Liver (tissue), 9 donors: ENCODE measurements around the gene BORCS8. TPM values are rescaled to one million over a fixed set of nuclear protein-coding genes. Genes with fewer than 3 reads are reported as not detected.
"Not testable (repeated sequence)": the region's sequence is repeated elsewhere in the genome, so short reads cannot be mapped to it uniquely, and the experiment has no call there.

Experiments used
- DNase-seq: peaks from one replicate; pipeline ENCODE4 v3.0.0-alpha.2; 2017; ENCODE audit warnings: low spot score
- H3K27ac ChIP-seq, 2 donors: one replicate each; pipeline ENCODE4 v1.7.0; 2013; ENCODE audit warnings: inconsistent platforms in 2 of 2, low read length in 2 of 2, control low read depth in 1 of 2, low read depth in 1 of 2, mild to moderate bottlenecking in 1 of 2
- H3K27me3 ChIP-seq, 4 donors: one replicate each; pipeline versions ENCODE4 v1.6.1 to v1.7.0; 2013; ENCODE audit warnings: low read length in 3 of 4, inconsistent platforms in 1 of 4, mild to moderate bottlenecking in 1 of 4, moderate library complexity in 1 of 4; ENCODE audit not compliant: control insufficient read depth in 4 of 4, insufficient read depth in 4 of 4
- H3K36me3 ChIP-seq, 4 donors: one replicate each; pipeline versions ENCODE4 v1.6.1 to v1.7.0; 2013; ENCODE audit warnings: low read length in 3 of 4, mild to moderate bottlenecking in 3 of 4, low read depth in 1 of 4, moderate library complexity in 1 of 4; ENCODE audit not compliant: control insufficient read depth in 4 of 4, insufficient read depth in 3 of 4
- H3K4me1 ChIP-seq, 4 donors: one replicate each; pipeline versions ENCODE4 v1.6.1 to v1.7.0; 2013; ENCODE audit warnings: low read length in 3 of 4, mild to moderate bottlenecking in 3 of 4, moderate library complexity in 1 of 4; ENCODE audit not compliant: control insufficient read depth in 4 of 4, insufficient read depth in 4 of 4
- H3K4me3 ChIP-seq, 3 donors: one replicate each; pipeline versions ENCODE4 v1.6.1 to v1.7.0; 2013; ENCODE audit warnings: low read length in 3 of 3, control low read depth in 1 of 3, low read depth in 1 of 3, mild to moderate bottlenecking in 1 of 3
- H3K9ac ChIP-seq, 2 donors: one replicate each; pipeline ENCODE4 v1.7.0; 2013; ENCODE audit warnings: low read length in 2 of 2, mild to moderate bottlenecking in 2 of 2, moderate library complexity in 2 of 2, control low read depth in 1 of 2, low read depth in 1 of 2
- H3K9me3 ChIP-seq, 4 donors: one replicate each; pipeline versions ENCODE4 v1.6.1 to v1.7.0; 2013; ENCODE audit warnings: low read length in 3 of 4; ENCODE audit not compliant: control insufficient read depth in 4 of 4
- ATF3 ChIP-seq: IDR thresholded peaks from 2 replicates; pipeline ENCODE4 v1.6.1; 2016; ENCODE audit warnings: antibody characterized with exemption
- EGR1 ChIP-seq, 2 donors: IDR thresholded peaks; 2 replicates each; pipeline ENCODE4 v1.6.1; 2016 to 2018; ENCODE audit warnings: antibody characterized with exemption in 2 of 2, low read depth in 2 of 2
- FOXA1 ChIP-seq: IDR thresholded peaks from 2 replicates; pipeline ENCODE4 v1.6.1; 2016; ENCODE audit warnings: antibody characterized with exemption
- FOXA2 ChIP-seq: IDR thresholded peaks from 2 replicates; pipeline ENCODE4 v1.6.1; 2016; ENCODE audit warnings: antibody characterized with exemption
- GABPA ChIP-seq, 2 donors: IDR thresholded peaks in 1 of 2; conservative IDR thresholded peaks in 1 of 2; 2 replicates each; pipeline ENCODE4 v1.6.1; 2016; ENCODE audit warnings: antibody characterized with exemption in 2 of 2, mild to moderate bottlenecking in 1 of 2, moderate library complexity in 1 of 2
- HNF4A ChIP-seq, 2 donors: conservative IDR thresholded peaks; 2 replicates each; pipeline ENCODE4 v1.6.1; 2016; ENCODE audit warnings: antibody characterized with exemption in 2 of 2, mild to moderate bottlenecking in 2 of 2
- HNF4G ChIP-seq: IDR thresholded peaks from 2 replicates; pipeline ENCODE4 v1.6.1; 2016; ENCODE audit warnings: antibody characterized with exemption
- JUND ChIP-seq, 2 donors: IDR thresholded peaks; 2 replicates each; pipeline ENCODE4 v1.6.1; 2016; ENCODE audit warnings: antibody characterized with exemption in 2 of 2
- NR2F2 ChIP-seq: IDR thresholded peaks from 2 replicates; pipeline ENCODE4 v1.6.1; 2016; ENCODE audit warnings: antibody characterized with exemption
- RAD21 ChIP-seq, 2 donors: IDR thresholded peaks; 2 replicates each; pipeline ENCODE4 v1.6.1; 2016; ENCODE audit warnings: antibody characterized with exemption in 2 of 2, mild to moderate bottlenecking in 2 of 2
- RXRA ChIP-seq, 2 donors: IDR thresholded peaks; 2 replicates each; pipeline ENCODE4 v1.6.1; 2017 to 2018; ENCODE audit warnings: antibody characterized with exemption in 2 of 2, mild to moderate bottlenecking in 1 of 2
- SP1 ChIP-seq: IDR thresholded peaks from 2 replicates; pipeline ENCODE4 v1.6.1; 2018; ENCODE audit warnings: antibody characterized with exemption, mild to moderate bottlenecking
- TAF1 ChIP-seq: conservative IDR thresholded peaks from 2 replicates; pipeline ENCODE4 v1.6.1; 2016; ENCODE audit warnings: antibody characterized with exemption, mild to moderate bottlenecking
- YY1 ChIP-seq: IDR thresholded peaks from 2 replicates; pipeline ENCODE4 v1.6.1; 2016; ENCODE audit warnings: antibody characterized with exemption, mild to moderate bottlenecking
- ZBTB33 ChIP-seq: IDR thresholded peaks from 2 replicates; pipeline ENCODE4 v1.6.1; 2016; ENCODE audit warnings: antibody characterized with exemption
- WGBS: extraction: QIAGEN DNeasy Blood & Tissue Kit; methylation state at CpG from one replicate; pipeline ENCODE4 v1.1.7; 2013; 5-methylcytosine and 5-hydroxymethylcytosine counted together
- polyA plus RNA-seq, 2 donors: library from polyadenylated mRNA; stranded (reverse) in 1 of 2; unstranded in 1 of 2; fragments of 200-250 nt in 1 of 2; fragments of >200 nt in 1 of 2; fragmentation: Nextera tagmentation in 1 of 2; extraction: Ambion mirVana in 1 of 2; gene quantifications; one replicate each; pipeline versions ENCODE4 v1.2.1 to v1.2.3, GENCODE V29; 2013 to 2015
- total RNA-seq, 2 donors: library from RNA; depleted of rRNA; stranded (reverse); fragments of >200 nt; gene quantifications; one replicate each; pipeline ENCODE4 v1.2.3, GENCODE V29; 2014
- TF ChIP-seq, protein P1 (sequence below): fragments of 150-350 bp; IDR thresholded peaks from 2 replicates; pipeline ENCODE4 v1.5.1; 2017; ENCODE audit warnings: improper control_type of control experiment, low read depth, low read length; ENCODE audit not compliant: missing input control
- TF ChIP-seq, protein P2 (sequence below): IDR thresholded peaks from 2 replicates; pipeline ENCODE4 v1.6.1; 2016; ENCODE audit warnings: antibody characterized with exemption, mild to moderate bottlenecking
- TF ChIP-seq, protein P3 (sequence below): IDR thresholded peaks from 2 replicates; pipeline ENCODE4 v1.6.1; 2016; ENCODE audit warnings: antibody characterized with exemption
- donor health status: healthy.
- donor health status: healthy.
- donor health status: healthy.
- donor health status: healthy.
- donor health status: healthy.

The BORCS8 gene
- total and polyA plus RNA-seq, 4 donors: 7.6 to 13.5 (median 9.4) TPM

GRCh38 chr19:19221000-19221399, 29.0 kb upstream of the BORCS8 start:
- not testable (repeated sequence) for H3K9ac ChIP-seq, H3K9me3 ChIP-seq, H3K27ac ChIP-seq, H3K27me3 ChIP-seq, DNase-seq, H3K4me3 ChIP-seq, H3K36me3 ChIP-seq, H3K4me1 ChIP-seq
- WGBS: 81% methylated on average over 8 of the region's 8 CpGs

DNA sequence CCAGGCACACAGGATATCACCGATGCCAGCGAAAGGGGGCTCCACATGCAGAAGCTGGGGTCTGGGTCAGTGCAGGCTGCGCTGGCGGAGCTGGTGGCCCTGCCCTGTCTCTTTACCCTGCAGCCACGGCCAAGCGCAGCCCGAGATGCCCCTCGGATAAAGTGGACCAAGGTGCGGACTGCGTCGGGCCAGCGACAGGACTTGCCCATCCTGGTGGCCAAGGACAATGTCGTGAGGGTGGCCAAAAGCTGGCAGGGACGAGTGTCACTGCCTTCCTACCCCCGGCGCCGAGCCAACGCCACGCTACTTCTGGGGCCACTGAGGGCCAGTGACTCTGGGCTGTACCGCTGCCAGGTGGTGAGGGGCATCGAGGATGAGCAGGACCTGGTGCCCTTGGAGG, 27.0 kb upstream of the BORCS8 start:
- H3K27ac ChIP-seq: no peak overlapping the region
- no peak for DNase-seq

GRCh38 chr19:19217099-19217498, 25.1 kb upstream of the BORCS8 start:
- TF ChIP-seq HNF4G (no peak), NR2F2 (no peak), SP1 (no peak), EGR1 (IDR thresholded peaks at IDR 0.05; ENCODE audit: low read depth in 2 of 2) (no peak), FOXA1 (no peak), HNF4A (conservative IDR thresholded peaks at IDR 0.05) (no peak), FOXA2 (no peak), RXRA (IDR thresholded peaks at IDR 0.05) (no peak), JUND (IDR thresholded peaks at IDR 0.05) (no peak), YY1 (no peak), ZBTB33 (no peak), GABPA (IDR thresholded peaks at IDR 0.05 in 1 of 2, conservative IDR thresholded peaks at IDR 0.05 in 1 of 2) (no peak), RAD21 (IDR thresholded peaks at IDR 0.05) (no peak), ATF3 (no peak), TAF1 (no peak)
- TF ChIP-seq, protein P1, sequence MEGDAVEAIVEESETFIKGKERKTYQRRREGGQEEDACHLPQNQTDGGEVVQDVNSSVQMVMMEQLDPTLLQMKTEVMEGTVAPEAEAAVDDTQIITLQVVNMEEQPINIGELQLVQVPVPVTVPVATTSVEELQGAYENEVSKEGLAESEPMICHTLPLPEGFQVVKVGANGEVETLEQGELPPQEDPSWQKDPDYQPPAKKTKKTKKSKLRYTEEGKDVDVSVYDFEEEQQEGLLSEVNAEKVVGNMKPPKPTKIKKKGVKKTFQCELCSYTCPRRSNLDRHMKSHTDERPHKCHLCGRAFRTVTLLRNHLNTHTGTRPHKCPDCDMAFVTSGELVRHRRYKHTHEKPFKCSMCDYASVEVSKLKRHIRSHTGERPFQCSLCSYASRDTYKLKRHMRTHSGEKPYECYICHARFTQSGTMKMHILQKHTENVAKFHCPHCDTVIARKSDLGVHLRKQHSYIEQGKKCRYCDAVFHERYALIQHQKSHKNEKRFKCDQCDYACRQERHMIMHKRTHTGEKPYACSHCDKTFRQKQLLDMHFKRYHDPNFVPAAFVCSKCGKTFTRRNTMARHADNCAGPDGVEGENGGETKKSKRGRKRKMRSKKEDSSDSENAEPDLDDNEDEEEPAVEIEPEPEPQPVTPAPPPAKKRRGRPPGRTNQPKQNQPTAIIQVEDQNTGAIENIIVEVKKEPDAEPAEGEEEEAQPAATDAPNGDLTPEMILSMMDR: no peak
- TF ChIP-seq, protein P2, sequence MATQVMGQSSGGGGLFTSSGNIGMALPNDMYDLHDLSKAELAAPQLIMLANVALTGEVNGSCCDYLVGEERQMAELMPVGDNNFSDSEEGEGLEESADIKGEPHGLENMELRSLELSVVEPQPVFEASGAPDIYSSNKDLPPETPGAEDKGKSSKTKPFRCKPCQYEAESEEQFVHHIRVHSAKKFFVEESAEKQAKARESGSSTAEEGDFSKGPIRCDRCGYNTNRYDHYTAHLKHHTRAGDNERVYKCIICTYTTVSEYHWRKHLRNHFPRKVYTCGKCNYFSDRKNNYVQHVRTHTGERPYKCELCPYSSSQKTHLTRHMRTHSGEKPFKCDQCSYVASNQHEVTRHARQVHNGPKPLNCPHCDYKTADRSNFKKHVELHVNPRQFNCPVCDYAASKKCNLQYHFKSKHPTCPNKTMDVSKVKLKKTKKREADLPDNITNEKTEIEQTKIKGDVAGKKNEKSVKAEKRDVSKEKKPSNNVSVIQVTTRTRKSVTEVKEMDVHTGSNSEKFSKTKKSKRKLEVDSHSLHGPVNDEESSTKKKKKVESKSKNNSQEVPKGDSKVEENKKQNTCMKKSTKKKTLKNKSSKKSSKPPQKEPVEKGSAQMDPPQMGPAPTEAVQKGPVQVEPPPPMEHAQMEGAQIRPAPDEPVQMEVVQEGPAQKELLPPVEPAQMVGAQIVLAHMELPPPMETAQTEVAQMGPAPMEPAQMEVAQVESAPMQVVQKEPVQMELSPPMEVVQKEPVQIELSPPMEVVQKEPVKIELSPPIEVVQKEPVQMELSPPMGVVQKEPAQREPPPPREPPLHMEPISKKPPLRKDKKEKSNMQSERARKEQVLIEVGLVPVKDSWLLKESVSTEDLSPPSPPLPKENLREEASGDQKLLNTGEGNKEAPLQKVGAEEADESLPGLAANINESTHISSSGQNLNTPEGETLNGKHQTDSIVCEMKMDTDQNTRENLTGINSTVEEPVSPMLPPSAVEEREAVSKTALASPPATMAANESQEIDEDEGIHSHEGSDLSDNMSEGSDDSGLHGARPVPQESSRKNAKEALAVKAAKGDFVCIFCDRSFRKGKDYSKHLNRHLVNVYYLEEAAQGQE: no peak
- TF ChIP-seq, protein P3, sequence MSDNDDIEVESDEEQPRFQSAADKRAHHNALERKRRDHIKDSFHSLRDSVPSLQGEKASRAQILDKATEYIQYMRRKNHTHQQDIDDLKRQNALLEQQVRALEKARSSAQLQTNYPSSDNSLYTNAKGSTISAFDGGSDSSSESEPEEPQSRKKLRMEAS: no peak
- Histone ChIP-seq H3K4me1 (no peaks in the 10 kb centered on the region), H3K9ac (no peak overlapping the region), H3K27ac (no peak overlapping the region), H3K27me3 (peaks cover 0 to 5% (median 3%) of the 10 kb centered on the region in 4 donors), H3K36me3 (no peaks in the 10 kb centered on the region), H3K9me3 (no peaks in the 10 kb centered on the region), H3K4me3 (no peak overlapping the region)
- DNase-seq: no peak
- WGBS: 60% methylated on average over 4 of the region's 4 CpGs

More for the DNA sequence above, 27.0 kb upstream of the BORCS8 start:
- 83% methylated on average over 21 of the region's 21 CpGs for WGBS
- Histone ChIP-seq H3K9ac (no peak overlapping the region), H3K9me3 (no peaks in the 10 kb centered on the region), H3K36me3 (no peaks in the 10 kb centered on the region), H3K4me3 (no peak overlapping the region), H3K27me3 (peaks cover 0 to 3% (median 0%) of the 10 kb centered on the region in 4 donors), H3K4me1 (no peaks in the 10 kb centered on the region)
- TF ChIP-seq HNF4A (conservative IDR thresholded peaks at IDR 0.05) (no peak), HNF4G (no peak), TAF1 (no peak), NR2F2 (no peak)
- TF ChIP-seq, protein P3: no peak
